Activated T-helper 1 cell treated with anti-CD3 and anti-CD28 coated beads, Interleukin-2, amount 50 U/mL, for 16 hours (primary cell): ENCODE measurements around the gene ILK.

ENCODE experiments used
- DNase-seq, 2 donors: peaks; one replicate each; pipeline ENCODE4 v3.0.0-alpha.2; 2020; ENCODE audit warnings: low read depth in 1 of 2, low spot score in 1 of 2

ILK gene

GRCh38 chr11:6603287-6604080, at the start of gene ILK, which contains the start of gene RRP8:
Gene ILK, plus strand, starts transcription at chr11:6603774. Its CDS starts 498 bp downstream, at chr11:6604272.
Gene RRP8, minus strand, starts transcription at chr11:6603616. Its CDS starts 114 bp downstream, at chr11:6603502.
- DNase-seq, result peak; percentile 72 to 76

- DNase-seq, result no peak
Observed at GRCh38 chr11:6554828-6555706, 48.5 kb upstream of the ILK start.

- DNase-seq, result no peak
Observed at GRCh38 chr11:6556139-6556949, 47.2 kb upstream of the ILK start.

- no peak for DNase-seq
Observed at GRCh38 chr11:6557063-6557462, 46.5 kb upstream of the ILK start.

GRCh38 chr11:6557761-6558674, 45.6 kb upstream of the ILK start:
- no peak for DNase-seq

GRCh38 chr11:6559369-6559768, 44.2 kb upstream of the ILK start:
- no peak for DNase-seq

GRCh38 chr11:6561288-6561687, 42.3 kb upstream of the ILK start:
- no peak for DNase-seq

GRCh38 chr11:6563121-6563619, 40.4 kb upstream of the ILK start:
- DNase-seq, result no peak

GRCh38 chr11:6563667-6564066, 39.9 kb upstream of the ILK start:
- no peak for DNase-seq

- no peak for DNase-seq
Observed at GRCh38 chr11:6565325-6565724, 38.2 kb upstream of the ILK start.

GRCh38 chr11:6565988-6566703, 37.4 kb upstream of the ILK start:
- DNase-seq, result no peak

GRCh38 chr11:6566704-6567370, 36.7 kb upstream of the ILK start:
- no peak for DNase-seq

GRCh38 chr11:6567371-6567745, 36.2 kb upstream of the ILK start:
- no peak for DNase-seq

- DNase-seq, result no peak
Observed at GRCh38 chr11:6568191-6568918, 35.2 kb upstream of the ILK start.

- DNase-seq, result no peak
Observed at GRCh38 chr11:6569706-6570105, 33.9 kb upstream of the ILK start.

GRCh38 chr11:6570691-6571427, 32.7 kb upstream of the ILK start:
- DNase-seq, result no peak

- DNase-seq, result no peak
Observed at GRCh38 chr11:6571434-6572008, 32.1 kb upstream of the ILK start.
